ENCODE results near the gene ARHGEF16.

ARHGEF16 gene

DNA sequence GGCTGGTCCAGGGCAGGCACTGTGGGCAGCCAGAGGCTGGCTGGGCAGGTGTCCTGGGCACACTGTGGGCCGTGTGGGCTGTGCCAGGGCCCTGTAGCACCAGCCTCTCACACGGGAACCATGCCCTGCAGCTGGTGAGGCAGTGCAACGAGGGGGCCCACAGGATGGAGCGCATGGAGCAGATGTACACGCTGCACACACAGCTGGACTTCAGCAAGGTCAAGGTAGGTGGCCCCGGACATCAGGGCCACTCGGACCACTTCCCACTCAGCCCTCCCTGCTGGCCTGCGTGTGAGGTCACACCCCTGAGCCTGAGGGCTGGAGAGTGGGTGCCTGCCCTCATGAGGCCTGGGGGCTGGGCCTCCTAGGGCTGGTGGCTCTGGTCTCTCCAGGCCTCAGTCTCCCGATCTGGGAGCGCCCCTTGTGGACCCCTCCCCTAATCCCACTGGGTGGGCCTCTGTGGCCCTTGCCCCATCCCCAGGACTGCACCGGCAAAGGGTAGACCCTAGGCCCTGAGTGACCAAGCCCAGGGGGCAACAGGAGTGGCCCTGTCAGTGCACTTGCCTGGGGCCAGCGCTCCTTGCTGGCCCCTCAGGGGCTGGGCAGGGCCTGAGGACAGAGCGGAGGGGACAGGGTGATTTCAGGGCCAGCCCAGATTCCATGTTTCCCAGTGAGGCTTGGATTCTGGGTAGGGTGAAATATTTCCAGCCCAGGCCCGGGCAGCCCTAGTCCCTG, 21.5 kb downstream of the ARHGEF16 start:
- ATAC-seq (ENCODE audit: low read depth) (no peak), DNase-seq (ENCODE audit: low spot score) (no peak)
- peaks cover 27% of the 10 kb centered on the region for H3K4me1 ChIP-seq (ENCODE audit: insufficient read depth, poor library complexity, severe bottlenecking)
- H3K27me3 ChIP-seq (ENCODE audit: insufficient read depth, poor library complexity, severe bottlenecking), result no peaks in the 10 kb centered on the region
- no peaks in the 10 kb centered on the region for H3K9me3 ChIP-seq (ENCODE audit: severe bottlenecking)
- H3K4me3 ChIP-seq (ENCODE audit: severe bottlenecking), result no peak overlapping the region
- H3K27ac ChIP-seq (ENCODE audit: poor library complexity, severe bottlenecking), result no peak overlapping the region
- peaks cover 7% of the 10 kb centered on the region for H3K36me3 ChIP-seq (ENCODE audit: low read depth)
- no peak for TF ChIP-seq CTCF (IDR thresholded peaks at IDR 0.05; ENCODE audit: poor library complexity, severe bottlenecking)

DNA sequence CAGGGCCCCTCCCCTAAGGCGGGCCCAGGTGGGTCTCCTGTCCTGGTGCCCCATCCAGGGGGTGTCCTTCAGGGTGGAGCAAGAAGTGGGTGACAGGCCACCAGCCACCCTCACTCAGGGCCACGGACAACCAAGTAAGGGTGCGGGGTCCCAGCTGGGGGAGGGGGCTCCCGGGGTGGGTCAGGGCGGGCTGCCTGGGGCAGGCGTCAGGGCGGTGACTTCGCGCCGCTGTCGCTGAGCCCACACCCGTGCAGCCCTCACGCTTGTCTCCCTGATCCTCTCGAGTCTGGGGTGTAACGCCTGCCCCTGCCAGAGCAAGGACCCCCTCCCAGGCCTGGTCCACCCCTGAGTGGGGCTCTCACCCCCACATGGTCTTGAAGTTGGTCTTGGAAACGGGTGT, 22.2 kb downstream of the ARHGEF16 start:
- H3K27ac ChIP-seq (ENCODE audit: poor library complexity, severe bottlenecking), result no peak overlapping the region
- ATAC-seq (ENCODE audit: low read depth) (no peak), DNase-seq (ENCODE audit: low spot score) (no peak)
- H3K9me3 ChIP-seq (ENCODE audit: severe bottlenecking), result no peaks in the 10 kb centered on the region
- peaks cover 21% of the 10 kb centered on the region for H3K4me1 ChIP-seq (ENCODE audit: insufficient read depth, poor library complexity, severe bottlenecking)
- peaks cover 7% of the 10 kb centered on the region for H3K36me3 ChIP-seq (ENCODE audit: low read depth)
- no peak overlapping the region for H3K4me3 ChIP-seq (ENCODE audit: severe bottlenecking)
- H3K27me3 ChIP-seq (ENCODE audit: insufficient read depth, poor library complexity, severe bottlenecking), result no peaks in the 10 kb centered on the region
- TF ChIP-seq CTCF (IDR thresholded peaks at IDR 0.05; ENCODE audit: poor library complexity, severe bottlenecking), result no peak

DNA sequence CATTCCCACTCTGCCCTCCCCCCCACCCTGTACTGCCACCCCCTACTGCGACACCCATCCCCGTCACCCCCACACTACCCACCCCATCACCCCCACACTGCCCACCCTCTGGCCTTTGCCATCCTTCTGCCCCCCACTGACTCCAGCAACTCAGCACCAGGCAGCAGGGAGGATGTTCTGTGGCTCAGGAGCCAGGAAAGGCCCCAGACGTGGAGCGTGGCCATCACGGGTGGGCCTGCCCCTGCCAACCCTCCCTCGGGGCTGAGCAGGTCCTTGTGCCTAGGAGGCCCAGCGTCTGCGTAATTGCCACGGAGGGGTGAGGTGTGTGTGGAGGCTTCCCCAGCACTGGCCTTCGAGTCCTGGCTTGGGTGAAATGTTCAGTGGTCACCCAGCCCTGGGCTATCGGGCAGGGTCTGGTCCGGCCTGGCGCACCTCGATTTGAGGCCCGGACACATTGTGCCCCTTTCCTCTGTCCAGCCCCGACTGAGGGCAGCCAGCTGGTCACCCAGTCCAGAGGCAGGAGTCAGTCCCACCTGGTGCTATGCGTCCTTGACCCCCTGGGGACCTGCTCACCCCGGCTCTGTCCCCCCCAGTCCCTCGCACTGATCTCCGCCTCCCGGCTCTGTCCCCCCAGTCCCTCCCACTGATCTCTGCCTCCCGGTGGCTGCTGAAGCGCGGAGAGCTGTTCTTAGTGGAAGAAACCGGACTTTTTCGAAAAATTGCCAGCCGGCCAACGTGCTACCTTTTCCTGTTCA, 23.0 kb downstream of the ARHGEF16 start:
- Histone ChIP-seq H3K4me1 (ENCODE audit: insufficient read depth, poor library complexity, severe bottlenecking) (peaks cover 15% of the 10 kb centered on the region), H3K27me3 (ENCODE audit: insufficient read depth, poor library complexity, severe bottlenecking) (no peaks in the 10 kb centered on the region), H3K9me3 (ENCODE audit: severe bottlenecking) (no peaks in the 10 kb centered on the region), H3K27ac (ENCODE audit: poor library complexity, severe bottlenecking) (no peak overlapping the region), H3K36me3 (ENCODE audit: low read depth) (peaks cover 7% of the 10 kb centered on the region), H3K4me3 (ENCODE audit: severe bottlenecking) (no peak overlapping the region)
- ATAC-seq (ENCODE audit: low read depth), result no peak
- DNase-seq (ENCODE audit: low spot score), result no peak
- no peak for TF ChIP-seq CTCF (IDR thresholded peaks at IDR 0.05; ENCODE audit: poor library complexity, severe bottlenecking)

GRCh38 chr1:3478187-3478586, 23.7 kb downstream of the ARHGEF16 start:
- no peak for DNase-seq (ENCODE audit: low spot score)
- Histone ChIP-seq H3K36me3 (ENCODE audit: low read depth) (peaks cover 7% of the 10 kb centered on the region), H3K4me3 (ENCODE audit: severe bottlenecking) (no peak overlapping the region), H3K9me3 (ENCODE audit: severe bottlenecking) (no peaks in the 10 kb centered on the region), H3K27ac (ENCODE audit: poor library complexity, severe bottlenecking) (no peak overlapping the region), H3K4me1 (ENCODE audit: insufficient read depth, poor library complexity, severe bottlenecking) (peaks cover 14% of the 10 kb centered on the region), H3K27me3 (ENCODE audit: insufficient read depth, poor library complexity, severe bottlenecking) (no peaks in the 10 kb centered on the region)
- ATAC-seq (ENCODE audit: low read depth), result no peak
- TF ChIP-seq CTCF (IDR thresholded peaks at IDR 0.05; ENCODE audit: poor library complexity, severe bottlenecking), result no peak
